Epithelial cell of prostate (primary cell): Measurements from ENCODE around the gene IDE.
"Not testable (repeated sequence)": the region's sequence is repeated elsewhere in the genome, so short reads cannot be mapped to it uniquely, and the experiment has no call there.

Experiments
- DNase-seq: peaks from one replicate; pipeline ENCODE4 v3.0.0-alpha.2; 2011; ENCODE audit warnings: low read depth, low spot score
- H3K27ac ChIP-seq: fragments of 450-650 bp; 2 replicates; pipeline ENCODE4 v1.5.1; 2017; ENCODE audit warnings: mild to moderate bottlenecking

Gene IDE

DNA sequence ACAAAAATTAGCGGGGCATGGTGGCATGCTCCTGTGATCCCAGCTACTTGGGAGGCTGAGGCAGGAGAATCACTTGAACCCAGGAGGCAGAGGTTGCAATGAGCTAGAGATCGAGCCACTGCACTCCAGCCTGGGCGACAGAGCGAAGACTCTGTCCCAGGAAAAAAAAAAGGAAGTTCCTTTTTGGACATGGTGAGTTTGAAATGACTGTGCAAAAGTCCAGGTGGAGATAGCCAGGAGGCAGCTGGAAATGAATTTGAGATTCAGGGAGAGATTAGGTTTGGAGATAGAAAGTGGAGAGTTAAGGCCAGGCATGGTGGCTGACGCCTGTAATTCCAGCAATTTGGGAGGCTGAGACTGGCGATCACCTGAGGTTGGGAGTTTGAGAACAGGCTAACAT, 143.8 kb downstream of the IDE start:
- H3K27ac ChIP-seq, result no peak overlapping the region
- DNase-seq, result no peak

GRCh38 chr10:92421550-92421949, 152.3 kb downstream of the IDE start:
- DNase-seq, result no peak
- no peak overlapping the region for H3K27ac ChIP-seq

DNA sequence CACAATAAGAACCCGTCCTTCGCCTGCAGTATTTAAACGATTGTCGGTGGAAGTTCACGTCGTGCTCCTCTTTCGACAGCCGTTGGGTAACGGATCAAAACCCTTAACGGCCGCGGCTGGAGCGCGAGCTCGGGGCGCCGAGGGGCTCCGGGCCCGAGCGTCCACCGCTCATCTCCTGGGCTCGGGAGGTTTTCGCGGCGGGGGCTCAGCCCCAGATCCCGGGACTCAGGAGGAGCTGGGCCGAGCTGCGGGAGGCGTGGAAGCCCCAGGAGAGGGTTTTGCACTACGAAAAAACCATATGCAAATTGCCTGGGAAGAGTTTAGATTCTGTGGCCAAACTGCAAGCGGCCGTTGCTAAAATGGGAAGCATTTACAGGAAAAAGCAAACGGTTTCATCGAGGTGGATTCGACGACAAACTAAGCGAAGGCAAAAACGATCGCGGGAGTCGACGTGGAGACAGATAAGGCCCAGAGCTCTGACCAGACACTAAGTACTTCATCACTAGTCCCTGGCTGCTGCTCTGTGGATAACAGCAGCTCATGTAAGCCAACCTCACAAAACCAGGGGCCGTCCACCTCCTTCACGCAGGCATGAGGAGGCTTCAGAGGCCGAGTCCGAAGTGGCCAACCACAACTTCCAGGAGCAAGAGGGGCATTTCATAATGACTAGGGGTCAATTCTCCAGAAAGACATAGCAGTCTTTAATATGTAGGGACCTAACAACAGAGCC, 153.2 kb downstream of the IDE start:
- no peak for DNase-seq
- H3K27ac ChIP-seq, result no peak overlapping the region

DNA sequence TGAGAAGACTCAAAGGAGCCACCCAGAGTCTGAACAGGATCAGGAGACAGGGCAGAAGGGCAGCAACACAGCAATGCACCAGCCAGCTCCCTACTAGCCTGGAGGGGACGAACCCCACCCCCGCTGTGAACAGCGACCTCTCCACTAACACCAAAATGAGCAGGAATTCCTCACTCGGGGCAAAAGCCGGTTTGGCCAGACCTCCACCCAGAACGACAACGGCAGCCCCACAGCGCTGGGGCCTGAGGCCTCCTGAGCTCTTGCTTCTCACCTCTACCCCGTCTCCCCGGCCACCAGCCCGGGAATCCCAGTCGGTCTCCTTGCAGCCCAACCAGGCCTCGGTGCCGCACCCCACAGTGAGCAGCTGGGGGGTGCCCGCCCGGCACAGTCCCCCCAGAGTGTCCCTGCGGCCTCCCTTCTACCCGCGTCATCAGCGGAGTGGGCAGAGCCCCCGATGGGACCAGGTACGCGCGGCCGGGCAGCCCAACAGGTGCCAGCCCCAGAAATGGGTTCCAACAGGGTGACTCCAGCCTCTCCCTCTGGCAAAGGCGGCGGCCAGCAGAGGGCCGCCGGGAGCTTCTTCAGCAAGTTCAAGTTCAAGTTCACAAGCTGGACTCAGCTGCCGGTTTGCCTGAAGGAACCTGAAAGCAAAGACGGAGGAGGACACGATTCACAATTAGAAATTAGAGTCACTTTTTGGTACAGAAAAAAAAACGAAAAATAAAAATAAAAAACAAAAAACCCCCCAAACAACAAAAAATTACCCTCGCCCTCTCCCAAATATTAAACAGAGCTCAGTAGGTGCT, 153.9 kb downstream of the IDE start:
- no peak for DNase-seq
- H3K27ac ChIP-seq, result no peak overlapping the region

- H3K27ac ChIP-seq, result no peak overlapping the region
- no peak for DNase-seq
Observed at GRCh38 chr10:92418891-92419290, 155.0 kb downstream of the IDE start.

DNA sequence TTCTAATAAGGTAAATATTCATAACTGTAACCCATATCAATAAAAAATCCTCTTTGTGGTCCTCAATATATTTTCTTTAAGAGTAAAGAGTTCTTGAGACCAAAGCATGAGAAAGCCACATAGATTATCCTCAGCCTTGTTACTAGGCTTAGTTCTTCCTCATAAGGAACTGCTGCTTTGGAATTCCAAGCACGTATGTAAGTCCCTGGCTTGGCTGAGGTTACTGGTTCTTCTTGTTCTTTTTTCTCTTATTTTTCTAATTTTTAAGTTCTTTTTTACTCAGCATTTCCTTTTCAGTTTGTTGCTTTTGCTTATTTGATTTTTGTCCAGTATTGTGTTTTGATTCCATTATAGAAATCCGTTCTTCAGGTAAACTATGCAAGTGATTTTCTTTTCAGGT, 155.7 kb downstream of the IDE start:
- no peak for DNase-seq
- no peak overlapping the region for H3K27ac ChIP-seq

- no peak for DNase-seq
- H3K27ac ChIP-seq, result no peak overlapping the region
Observed at GRCh38 chr10:92413519-92413918, 160.4 kb downstream of the IDE start.

DNA sequence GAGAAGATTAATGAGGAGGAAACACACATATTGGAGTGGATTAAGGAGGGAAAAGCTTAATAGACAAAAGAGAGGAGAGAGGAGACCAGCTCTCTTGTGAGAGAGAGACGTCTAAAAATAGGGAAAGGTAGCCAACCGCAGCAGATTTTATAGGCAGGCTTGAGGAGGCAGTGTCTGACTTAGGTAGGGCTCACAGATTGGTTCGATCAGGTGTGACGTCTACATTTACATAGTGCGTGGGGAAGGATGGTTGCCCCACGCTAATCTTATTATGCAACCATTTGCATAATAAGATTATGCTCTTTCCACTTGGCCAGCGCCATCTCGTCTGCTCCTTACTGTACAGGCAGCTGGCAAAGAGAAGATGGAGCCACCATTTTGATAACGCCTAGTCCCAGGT, 160.9 kb downstream of the IDE start:
- no peak overlapping the region for H3K27ac ChIP-seq
- DNase-seq, result no peak

- DNase-seq, result no peak
- H3K27ac ChIP-seq, result no peak overlapping the region
Observed at GRCh38 chr10:92411406-92411805, 162.5 kb downstream of the IDE start.

DNA sequence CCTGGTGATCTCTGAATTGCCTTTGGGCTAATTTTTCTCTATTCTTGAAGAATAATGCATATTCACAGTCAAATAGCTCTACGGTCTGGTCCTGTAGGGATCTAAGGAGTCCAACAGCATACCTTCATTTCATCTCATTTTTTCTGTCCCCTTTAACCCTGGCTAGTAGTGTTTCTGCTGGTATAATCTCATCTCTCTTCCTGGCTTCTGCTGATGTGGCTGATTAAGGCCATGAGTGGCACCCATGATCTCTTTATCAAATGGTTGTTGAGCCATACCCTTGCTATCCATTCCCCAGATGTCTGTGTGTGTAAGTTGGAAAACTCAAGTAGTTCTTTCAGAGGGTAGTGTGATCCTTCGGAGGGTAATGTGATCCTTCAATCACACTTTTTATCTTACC, 163.4 kb downstream of the IDE start:
- H3K27ac ChIP-seq, result no peak overlapping the region
- no peak for DNase-seq

GRCh38 chr10:92408017-92408361, 165.9 kb downstream of the IDE start:
- peak overlapping the region; percentile 37 for H3K27ac ChIP-seq
- no peak for DNase-seq

DNA sequence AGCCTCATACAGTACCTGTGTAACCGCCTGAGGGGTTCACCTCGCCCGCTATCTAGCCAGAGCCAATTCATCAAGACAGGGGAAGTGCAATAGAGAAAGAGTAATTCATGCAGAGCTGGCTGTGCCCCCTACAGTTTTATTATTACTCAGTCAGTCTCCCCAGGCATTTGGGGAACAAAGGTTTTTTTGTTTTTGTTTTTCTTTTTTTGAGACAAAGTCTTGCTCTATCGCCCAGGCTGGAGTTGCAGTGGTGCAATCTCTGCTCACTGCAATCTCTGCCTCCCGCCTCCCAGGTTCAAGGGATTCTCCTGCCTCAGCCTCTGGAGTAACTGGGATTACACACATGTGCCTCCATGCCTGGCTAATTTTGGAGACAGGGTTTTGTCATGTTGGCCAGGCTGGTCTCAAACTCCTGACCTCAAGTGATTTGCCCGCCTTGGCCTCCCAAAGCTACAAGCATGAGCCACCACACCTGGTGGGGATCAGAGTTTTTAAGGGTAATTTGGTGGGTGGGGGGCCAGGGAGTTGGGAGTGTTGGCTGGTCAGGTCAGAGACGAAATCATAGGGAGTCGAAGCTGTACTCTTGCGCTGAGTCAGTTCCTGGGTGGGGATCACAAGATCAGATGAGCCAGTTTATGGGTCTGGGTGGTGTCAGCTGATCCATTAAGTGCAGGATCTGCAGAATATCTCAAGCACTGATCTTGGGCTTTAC, 166.4 kb downstream of the IDE start:
- peak overlapping the region; percentile 37 for H3K27ac ChIP-seq
- peak; percentile 24 for DNase-seq

DNA sequence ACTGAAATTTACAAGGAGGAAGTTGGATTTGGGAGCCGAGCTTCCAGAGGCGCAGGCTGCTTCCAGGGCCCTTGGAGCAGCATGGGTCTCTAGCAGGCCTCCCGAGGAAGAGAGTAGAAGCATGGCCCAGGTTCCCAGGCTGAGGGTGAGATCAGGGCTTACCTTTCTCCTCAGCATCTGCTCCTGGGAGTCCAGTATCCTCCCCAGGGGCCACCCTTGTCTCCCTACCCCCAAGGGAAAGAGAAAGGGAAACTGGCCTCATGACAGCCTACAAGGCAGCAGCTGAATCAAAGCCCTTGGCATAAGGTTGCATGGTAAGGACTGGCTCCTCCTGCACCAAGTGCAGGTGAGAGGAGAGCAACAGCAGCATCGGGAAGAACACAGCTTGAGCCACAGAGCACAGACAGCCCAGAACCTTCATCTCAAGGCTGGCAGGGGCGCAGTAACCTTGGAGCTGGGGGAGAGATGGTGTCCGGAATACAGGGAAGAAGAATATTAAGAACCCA, 168.4 kb downstream of the IDE start:
- no peak for DNase-seq
- H3K27ac ChIP-seq, result no peak overlapping the region

GRCh38 chr10:92404612-92405418, 169.1 kb downstream of the IDE start:
- H3K27ac ChIP-seq, result no peak overlapping the region
- DNase-seq, result no peak

DNA sequence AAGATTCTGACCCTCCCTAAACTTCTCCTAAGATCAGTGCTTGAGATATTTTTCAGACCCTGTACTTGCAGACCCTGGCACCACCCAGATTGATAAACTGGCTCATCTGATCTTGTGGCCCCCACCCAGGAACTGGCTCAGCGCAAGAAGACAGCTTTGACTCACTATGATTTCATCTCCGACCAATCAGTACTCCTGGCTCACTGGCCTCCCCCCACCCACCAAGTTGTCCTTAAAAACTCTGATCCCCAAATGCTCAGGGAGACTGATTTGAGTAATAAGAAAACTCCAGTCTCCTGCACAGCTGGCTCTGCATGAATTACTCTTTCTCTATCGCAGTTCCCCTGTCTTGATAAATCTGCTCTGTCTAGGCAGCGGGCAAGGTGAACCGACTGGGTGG, 171.7 kb downstream of the IDE start:
- H3K27ac ChIP-seq, DNase-seq: not testable (repeated sequence)
